ENCODE results near the gene CATSPER3. TPM values are rescaled to one million over a fixed set of nuclear protein-coding genes. Genes with fewer than 3 reads are reported as not detected.

The CATSPER3 gene
- total RNA-seq = 0.99 TPM

DNA sequence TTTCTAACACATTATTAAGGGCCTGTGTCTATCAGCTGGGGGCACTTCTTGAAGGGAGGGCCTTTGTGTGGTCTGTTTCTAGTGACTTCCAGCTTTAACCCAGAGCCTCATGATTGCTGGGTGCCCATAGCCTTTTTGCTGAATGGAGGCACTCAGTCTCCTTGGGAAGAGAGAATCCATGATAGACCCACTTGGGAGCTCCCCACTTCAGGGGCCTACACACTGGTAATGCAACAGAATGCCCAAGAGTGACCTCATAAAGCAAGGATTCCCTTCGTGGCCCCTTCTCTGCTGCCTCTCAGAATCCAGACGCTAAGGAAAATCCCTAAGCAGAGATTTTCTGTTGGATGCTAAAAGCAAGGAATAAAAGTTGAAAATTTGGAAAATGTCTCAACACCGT, at the start of gene CATSPER3:
Gene CATSPER3 (plus strand): TSS at position 301 of the 400 bp plus-strand sequence. CDS start 85 bp downstream, at position 386.
- no peak for DNase-seq (ENCODE audit: low spot score)

- DNase-seq (ENCODE audit: low spot score) = no peak
These were observed 48.8 kb upstream of the CATSPER3 start for GRCh38 chr5:134918861-134919260.

- DNase-seq (ENCODE audit: low spot score) = no peak
These were observed 46.7 kb upstream of the CATSPER3 start for GRCh38 chr5:134920848-134921575.

DNA sequence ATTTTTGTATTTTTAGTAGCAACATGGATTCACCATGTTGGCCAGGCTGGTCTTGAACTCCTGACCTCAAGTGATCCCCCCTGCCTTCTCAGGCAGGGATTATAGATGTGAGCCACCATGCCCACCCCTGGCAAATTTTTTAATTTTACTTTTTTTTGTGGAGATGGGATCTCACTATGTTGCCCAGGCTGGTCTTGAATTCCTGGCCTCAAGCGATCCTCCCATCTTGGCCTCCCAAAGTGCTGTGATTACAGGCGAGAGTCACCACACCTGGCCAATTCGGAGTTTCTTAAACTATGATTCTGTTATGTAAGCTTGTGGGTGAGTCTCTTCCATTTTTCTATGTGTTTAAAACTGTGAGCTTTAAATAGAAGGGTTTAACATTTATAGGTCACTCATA, 35.2 kb upstream of the CATSPER3 start:
- DNase-seq (ENCODE audit: low spot score) = no peak

- DNase-seq (ENCODE audit: low spot score) = no peak
These were observed 33.5 kb upstream of the CATSPER3 start for GRCh38 chr5:134934202-134934601.

GRCh38 chr5:134935711-134936602, 31.8 kb upstream of the CATSPER3 start:
- DNase-seq (ENCODE audit: low spot score) = no peak

DNA sequence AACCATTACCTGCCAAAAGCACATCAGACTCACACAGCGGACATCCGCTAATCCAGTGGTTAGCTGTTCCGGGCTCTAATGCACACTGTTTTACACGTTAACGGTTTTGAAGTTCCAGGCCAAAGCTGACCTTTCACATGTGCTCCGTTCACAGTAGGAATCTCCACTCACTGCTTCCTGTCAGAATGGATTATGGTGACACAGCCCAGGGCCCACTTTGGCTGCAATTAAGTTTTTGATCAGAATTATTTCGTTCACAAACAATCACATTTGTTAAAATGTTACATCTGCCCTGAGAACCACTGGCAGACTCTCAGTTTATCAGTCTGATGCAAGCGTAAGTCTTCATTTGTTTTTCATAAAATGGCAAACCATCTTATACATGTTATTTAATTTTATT, 30.2 kb upstream of the CATSPER3 start:
- DNase-seq (ENCODE audit: low spot score) = no peak

GRCh38 chr5:134938030-134938429, 29.7 kb upstream of the CATSPER3 start:
- DNase-seq (ENCODE audit: low spot score) = no peak

- no peak for DNase-seq (ENCODE audit: low spot score)
These were observed 28.2 kb upstream of the CATSPER3 start for GRCh38 chr5:134939500-134939899.

DNA sequence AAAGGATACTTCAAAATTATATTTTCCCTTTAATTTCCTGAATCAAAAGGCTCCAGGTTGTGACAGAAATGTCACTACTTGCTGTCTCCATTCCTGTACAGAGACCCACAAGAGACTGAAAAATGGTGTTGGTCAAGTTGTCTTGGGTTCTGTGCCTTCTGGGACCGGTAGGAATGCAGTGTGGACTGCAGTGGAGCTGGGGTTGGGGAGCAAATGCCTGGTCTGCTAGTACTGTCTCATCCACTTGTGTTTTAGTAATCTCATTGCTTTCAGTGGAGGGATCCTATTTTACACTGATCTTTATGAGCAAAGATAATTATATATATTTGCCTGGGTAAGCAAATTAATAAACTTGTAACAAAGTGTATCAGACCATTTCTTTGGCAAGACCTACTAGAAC, 24.2 kb upstream of the CATSPER3 start:
- DNase-seq (ENCODE audit: low spot score) = no peak

GRCh38 chr5:134944630-134945029, 23.1 kb upstream of the CATSPER3 start:
- DNase-seq (ENCODE audit: low spot score) = no peak

- DNase-seq (ENCODE audit: low spot score) = no peak
These were observed 22.7 kb upstream of the CATSPER3 start for GRCh38 chr5:134945041-134945440.

GRCh38 chr5:134948911-134949310, 18.8 kb upstream of the CATSPER3 start:
- DNase-seq (ENCODE audit: low spot score) = no peak

GRCh38 chr5:134949316-134949715, 18.4 kb upstream of the CATSPER3 start:
- no peak for DNase-seq (ENCODE audit: low spot score)

DNA sequence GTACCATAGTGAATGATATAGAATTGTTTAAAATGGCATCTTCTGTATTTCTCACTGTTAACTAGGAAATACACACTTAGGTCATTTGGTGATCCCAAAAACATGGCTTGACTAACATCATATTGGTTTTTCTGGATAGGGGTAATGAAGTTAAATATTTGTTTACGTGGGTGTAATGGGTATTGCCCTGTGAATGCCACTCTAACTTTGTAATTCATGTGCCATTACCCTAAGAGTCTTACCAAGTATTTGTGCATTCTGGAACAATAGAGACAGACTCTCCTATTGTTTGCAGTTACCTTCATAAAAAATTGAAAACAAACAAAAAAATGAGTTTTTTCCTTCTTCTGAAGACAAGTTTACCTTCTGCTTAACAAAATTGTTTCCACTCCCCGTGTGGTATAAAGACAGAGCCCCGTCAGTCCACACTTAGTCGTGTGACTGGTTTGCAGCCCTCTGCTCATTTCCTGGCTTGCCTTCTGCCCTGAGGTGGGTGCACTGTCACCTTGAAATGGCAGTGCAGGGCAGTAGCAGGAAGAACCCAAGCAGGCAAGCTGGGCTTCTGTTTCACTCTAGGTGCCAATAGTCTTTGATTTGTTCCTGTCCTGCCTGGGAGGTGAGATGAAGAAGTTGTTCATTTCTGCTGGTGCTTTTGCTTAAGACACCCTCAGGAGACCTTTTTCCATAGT, 9.6 kb upstream of the CATSPER3 start:
- DNase-seq (ENCODE audit: low spot score) = no peak

GRCh38 chr5:134958755-134959154, 9.0 kb upstream of the CATSPER3 start:
- DNase-seq (ENCODE audit: low spot score) = no peak

DNA sequence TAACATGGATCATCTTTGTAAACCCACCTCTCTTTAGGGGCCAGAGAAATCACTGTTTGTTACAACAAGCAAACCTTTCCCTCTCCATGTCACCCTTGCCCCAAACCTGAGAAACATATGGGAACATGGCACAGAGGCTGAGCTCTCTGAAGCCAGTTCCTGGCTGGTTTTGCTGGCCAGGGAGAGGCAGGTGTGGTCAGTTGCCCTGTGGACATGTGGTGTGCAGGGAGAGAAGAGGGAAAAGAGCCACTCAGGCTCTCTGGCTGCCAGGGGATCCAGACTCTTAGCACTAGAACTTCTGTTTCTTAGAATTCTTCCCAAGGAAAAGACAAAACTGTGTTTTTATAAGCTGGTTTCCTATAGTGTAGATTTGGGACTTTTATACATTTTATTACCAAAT, 4.6 kb upstream of the CATSPER3 start:
- no peak for DNase-seq (ENCODE audit: low spot score)

DNA sequence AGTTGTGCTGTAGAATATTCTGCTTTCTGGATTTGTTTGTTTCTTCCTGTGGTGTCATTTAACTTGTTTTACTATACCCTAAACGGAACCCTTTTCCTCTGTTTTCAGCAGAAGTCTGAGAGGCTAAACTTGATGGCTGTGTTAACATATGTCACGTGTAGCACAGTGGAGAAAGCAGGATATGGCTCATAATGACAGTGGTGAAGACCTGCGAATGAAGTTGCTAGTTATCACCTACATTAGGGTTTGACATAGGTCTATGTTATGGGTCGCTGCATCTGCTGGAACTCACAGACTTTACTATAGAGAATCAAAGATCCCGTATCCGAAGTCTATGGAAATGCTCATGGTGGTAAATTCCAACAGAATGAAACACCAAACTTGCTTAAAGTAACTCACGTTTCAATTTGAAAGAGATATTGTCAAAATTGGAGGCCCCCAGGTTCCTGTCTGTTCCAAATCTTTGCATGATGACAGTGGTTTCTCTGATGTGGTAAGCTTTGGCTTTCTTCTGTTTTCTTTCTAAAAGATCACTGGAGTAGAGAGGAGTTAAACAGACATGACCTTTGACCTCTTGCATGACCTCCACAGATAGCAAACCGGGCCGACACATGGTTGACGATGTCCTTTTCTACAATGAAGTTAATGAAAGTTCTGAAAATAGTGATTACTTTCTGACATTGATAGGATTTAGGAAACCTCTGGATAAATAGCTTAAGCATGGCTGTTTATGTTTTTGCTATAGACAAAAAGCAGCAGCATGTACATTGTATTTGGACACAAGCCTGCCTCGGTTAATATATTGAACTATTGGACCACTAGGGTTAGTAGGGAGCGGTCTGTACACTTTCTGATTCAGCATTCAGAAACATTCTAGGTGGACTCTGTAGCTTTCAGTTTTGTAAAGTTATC, 3.1 kb upstream of the CATSPER3 start:
- no peak for DNase-seq (ENCODE audit: low spot score)

GRCh38 chr5:134965271-134965825, 2.4 kb upstream of the CATSPER3 start:
- no peak for DNase-seq (ENCODE audit: low spot score)

DNA sequence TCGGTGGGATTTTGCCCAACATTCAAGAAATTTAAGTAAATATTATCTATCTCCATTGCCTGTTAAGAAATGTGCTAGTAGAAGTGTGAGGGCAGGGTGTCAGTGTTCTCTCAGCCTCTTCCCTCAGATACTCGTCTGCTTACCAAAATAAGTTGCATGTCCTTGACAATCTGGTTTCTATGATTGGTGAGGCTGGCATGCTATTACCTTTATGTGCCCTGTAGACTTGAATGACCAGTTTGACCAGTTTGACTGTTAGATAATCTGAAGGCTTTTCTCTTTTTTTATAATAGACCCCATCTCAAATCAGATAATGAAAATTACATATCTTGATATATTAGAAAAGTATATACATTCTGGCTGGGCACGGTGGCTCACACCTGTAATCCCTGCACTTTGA, 348 bp downstream of the CATSPER3 start:
- no peak for DNase-seq (ENCODE audit: low spot score)

- DNase-seq (ENCODE audit: low spot score) = no peak
These were observed 1.5 kb downstream of the CATSPER3 start for GRCh38 chr5:134969166-134969565.
